ENCODE data around the gene TMEM54. TPM values are rescaled to one million over a fixed set of nuclear protein-coding genes. Genes with fewer than 3 reads are reported as not detected.

Gene TMEM54, protein sequence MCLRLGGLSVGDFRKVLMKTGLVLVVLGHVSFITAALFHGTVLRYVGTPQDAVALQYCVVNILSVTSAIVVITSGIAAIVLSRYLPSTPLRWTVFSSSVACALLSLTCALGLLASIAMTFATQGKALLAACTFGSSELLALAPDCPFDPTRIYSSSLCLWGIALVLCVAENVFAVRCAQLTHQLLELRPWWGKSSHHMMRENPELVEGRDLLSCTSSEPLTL
- total RNA-seq: 39.2 and 46.5 TPM in 2 replicates

GRCh38 chr1:32900956-32901822, at the start of gene TMEM54:
Gene TMEM54, minus strand, starts transcription at chr1:32901389. Its CDS starts 151 bp downstream, at chr1:32901238.

GRCh38 chr1:32886004-32886827, 15.0 kb downstream of the TMEM54 start, which contains the start of gene HPCA:
Gene HPCA, plus strand, starts transcription at chr1:32886491. Its CDS starts 2,408 bp downstream, at chr1:32888899.

GRCh38 chr1:32870615-32871363, 30.4 kb downstream of the TMEM54 start, which contains the start of gene FNDC5:
Gene FNDC5, minus strand, starts transcription at chr1:32870912.

Other genes starting within 250 kb of the TMEM54 start
- 7.0 and 12.3 TPM in 2 replicates for gene SYNC, start 198.6 kb downstream of the TMEM54 start, total RNA-seq
- gene YARS1, start 84.0 kb downstream of the TMEM54 start, total RNA-seq: 84.2 and 100 TPM in 2 replicates
- gene S100PBP, start 83.7 kb downstream of the TMEM54 start, total RNA-seq: 23.3 and 41.2 TPM in 2 replicates
- 0.19 and 0.27 TPM in 2 replicates for gene FNDC5, start 30.5 kb downstream of the TMEM54 start, total RNA-seq
- gene HPCA, start 14.9 kb downstream of the TMEM54 start, total RNA-seq: not detected in 2 replicates
- 19.7 and 29.2 TPM in 2 replicates for gene RNF19B, start 63.4 kb upstream of the TMEM54 start, total RNA-seq
- gene AK2, start 135.5 kb upstream of the TMEM54 start, total RNA-seq: 75.1 and 88.6 TPM in 2 replicates
- 1.8 and 2.8 TPM in 2 replicates for gene AZIN2, start 179.8 kb upstream of the TMEM54 start, total RNA-seq

Measured in endothelial cell of coronary artery (primary cell).